Glomerular visceral epithelial cell (primary cell): ENCODE data around the gene MEIS2.

Experiments used
- DNase-seq: peaks from one replicate; pipeline ENCODE4 v3.0.0-alpha.2; 2016; ENCODE audit errors: extremely low spot score

The MEIS2 gene

DNA sequence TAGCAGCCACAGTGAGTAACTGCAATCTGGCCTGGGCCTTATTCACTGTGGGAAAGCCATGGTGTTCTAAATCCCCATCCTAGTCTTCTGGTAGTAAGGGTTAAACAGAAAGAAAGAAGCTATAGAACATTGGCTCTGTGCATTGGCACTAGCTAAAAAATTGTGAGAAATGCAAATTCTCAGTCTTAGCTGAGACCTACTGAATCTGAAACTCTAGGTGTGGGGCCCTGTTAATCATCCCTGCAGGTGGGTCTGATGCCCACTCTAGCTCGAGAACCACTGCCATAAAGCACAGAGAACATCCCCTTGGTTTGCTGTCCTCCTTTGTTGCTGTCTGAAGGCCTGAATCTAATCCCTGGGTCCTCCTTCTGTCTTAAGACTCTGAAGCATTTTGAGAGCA, 59.3 kb downstream of the MEIS2 start:
- DNase-seq, result no peak

GRCh38 chr15:37040072-37040742, 60.1 kb downstream of the MEIS2 start:
- no peak for DNase-seq

DNA sequence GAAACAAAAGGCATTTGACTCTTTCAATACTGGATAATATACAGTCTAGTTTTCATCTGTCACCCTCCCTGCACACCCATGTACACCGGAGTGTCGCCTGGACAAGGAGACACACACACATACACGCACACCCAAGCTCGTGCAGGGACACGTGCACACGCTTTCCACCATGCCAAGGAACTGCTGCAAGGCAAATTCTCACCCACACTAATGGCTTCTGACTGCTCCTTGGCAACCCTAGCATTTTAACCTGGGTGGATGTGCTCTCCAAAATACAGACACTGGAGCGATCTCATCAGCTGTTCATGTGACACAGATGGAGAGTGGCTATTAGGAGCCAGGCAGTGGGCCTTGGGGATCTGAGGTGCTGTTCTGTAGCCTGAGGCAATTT, 61.6 kb downstream of the MEIS2 start:
- no peak for DNase-seq

DNA sequence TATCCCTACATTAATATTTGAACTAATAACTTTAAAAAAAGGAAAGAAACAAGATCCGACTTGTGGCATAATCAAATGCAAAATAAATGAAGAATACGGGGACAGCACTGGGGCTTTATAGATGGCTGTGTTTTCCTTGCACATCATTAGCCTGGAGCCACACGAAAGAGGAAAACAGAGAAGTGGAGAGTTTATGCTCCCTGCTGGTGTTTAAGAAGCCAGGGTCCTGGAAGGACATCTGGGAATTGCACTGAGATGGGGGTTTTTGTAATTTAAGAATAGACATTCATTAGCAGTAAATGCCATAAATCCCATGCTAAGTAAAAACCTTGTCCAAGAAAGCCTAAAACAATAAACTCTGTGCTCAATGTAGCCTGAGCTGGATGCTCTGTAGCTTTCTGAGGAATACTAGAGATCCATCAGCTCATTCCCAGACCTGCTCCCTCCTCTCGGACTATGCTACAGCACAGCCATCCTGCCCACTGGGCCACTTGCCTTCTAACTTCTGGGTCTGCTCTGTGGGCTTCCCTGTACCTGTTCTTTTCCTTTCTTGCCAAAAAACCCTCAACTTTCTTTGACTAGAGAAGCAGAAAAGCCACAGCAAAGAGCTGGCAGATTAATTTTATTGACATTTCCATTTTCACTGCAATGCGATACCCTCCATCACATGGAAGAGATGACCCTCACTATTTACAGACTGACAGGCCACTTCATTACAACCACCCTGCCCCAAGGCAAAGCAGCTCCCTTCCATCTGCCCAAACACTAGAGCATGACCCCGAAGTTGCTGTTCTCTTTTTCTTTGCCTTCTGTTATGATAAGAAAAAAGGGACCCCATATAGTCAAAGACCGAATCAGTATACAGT, 62.3 kb downstream of the MEIS2 start:
- no peak for DNase-seq

GRCh38 chr15:37037071-37037655, 63.2 kb downstream of the MEIS2 start:
- DNase-seq, result no peak

DNA sequence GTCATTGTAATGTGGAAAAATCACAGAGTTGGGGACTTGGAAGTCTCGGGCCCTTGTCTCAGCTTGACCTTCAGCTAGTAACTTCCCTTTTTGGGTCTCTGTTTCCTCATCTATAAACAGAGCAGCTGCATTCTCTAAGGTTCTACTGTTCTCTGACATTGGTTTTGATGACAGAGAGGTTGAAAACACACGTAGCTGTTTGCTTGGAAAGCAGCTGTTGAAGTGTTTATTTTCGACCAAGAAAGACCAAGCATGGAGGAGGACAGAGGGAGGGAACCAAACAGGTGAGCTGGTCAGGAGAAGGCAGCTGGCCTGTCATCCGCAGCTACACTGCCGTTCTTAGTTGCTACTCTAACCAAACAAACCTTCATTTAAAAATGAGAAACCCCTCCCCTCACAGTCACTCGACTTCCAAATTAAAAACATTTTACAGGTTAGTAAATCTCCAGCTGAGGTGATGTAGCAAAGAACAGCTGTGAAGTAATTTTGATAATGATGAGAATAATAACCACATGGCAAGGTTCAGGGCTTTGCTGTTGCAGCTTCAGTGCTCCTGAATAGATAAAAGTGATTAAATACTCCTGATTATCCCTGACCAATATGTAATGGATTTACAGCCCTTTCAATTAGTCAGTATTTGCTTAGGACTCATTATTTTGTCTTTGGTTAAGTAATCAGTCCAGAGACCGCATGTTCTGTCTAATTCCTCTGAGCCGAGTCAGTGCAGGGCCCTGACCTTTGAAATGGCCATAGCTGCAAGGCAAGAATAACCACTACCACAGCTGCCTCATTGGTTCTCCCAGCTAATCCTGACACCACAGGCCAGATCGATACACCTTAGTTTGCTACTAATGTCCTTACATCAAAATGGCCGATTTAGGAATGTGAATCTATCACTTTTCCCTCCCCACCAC, 65.3 kb downstream of the MEIS2 start:
- DNase-seq, result peak; percentile 15

GRCh38 chr15:37034392-37034791, 66.0 kb downstream of the MEIS2 start:
- no peak for DNase-seq

- DNase-seq, result no peak
Observed at GRCh38 chr15:37032091-37032775, 68.1 kb downstream of the MEIS2 start.

GRCh38 chr15:37031198-37031597, 69.2 kb downstream of the MEIS2 start:
- peak; percentile 26 for DNase-seq

- no peak for DNase-seq
Observed at GRCh38 chr15:37028625-37029296, 71.6 kb downstream of the MEIS2 start.

DNA sequence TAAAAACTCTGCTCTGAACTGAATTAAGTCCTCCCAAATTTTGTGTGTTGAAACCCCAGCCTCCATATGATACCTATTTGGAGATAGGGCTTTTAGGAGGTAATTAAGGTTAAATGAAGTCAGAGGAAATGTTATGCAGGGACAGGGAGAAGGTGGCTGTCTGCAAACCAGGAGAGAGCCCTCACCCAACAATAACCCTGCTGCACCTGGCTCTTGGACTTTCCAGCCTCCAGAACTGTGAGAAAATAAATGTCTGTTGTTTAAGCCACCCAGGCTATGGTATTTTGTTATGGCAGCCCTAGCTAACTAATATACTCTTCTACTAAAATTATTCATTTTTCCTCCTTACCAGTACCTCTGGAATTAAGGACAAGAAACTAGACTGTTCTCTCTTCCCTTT, 79.5 kb downstream of the MEIS2 start:
- DNase-seq, result no peak

GRCh38 chr15:37019479-37020433, 80.6 kb downstream of the MEIS2 start:
- no peak for DNase-seq

DNA sequence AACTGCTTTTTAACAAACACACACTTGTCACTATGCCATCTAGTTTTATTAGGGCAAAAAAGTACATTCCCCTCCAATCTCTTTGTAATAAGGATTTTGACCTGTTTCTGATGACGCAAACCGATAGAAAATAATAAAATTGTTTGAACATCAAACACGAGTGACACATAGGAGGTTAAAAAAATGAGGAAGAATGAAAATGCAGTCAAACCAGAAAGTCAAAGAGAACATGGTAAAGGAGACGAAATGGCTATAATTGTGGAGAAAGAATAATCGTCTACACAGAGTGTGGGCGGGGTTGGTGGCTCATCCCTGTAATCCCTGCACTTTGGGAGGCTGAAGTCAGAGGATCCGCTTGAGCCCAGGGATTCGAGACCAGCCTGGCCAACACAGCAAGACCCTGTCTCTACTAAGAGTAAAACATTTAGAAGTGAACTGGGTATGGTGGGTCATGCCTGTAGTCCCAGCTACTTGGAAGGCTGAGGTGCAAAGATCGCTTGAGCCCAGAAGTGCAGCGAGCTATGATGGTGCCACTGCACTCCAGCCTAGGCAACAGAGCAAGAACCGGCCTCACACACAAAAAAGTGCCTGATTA, 83.2 kb downstream of the MEIS2 start:
- no peak for DNase-seq

GRCh38 chr15:37016231-37016630, 84.1 kb downstream of the MEIS2 start:
- DNase-seq, result no peak

GRCh38 chr15:37015451-37015850, 84.9 kb downstream of the MEIS2 start:
- no peak for DNase-seq

DNA sequence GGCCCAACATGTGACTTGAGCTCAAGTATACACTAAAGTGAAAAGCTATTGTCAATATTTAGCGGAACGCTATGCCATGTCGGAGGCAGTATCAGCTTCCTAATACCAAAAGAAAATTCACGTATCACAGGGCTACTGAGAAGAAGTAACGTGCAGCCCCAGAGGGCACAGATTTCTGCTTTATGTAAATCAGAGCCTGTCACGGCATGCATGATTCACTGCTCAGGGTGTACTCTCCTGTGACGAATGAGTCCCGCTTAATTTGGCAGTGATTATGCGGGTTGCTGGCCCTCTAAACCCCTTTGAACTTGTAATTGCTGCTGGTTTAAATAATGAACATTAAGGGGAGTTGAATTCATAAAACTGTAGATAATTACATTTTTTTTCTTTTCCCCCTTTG, 85.3 kb downstream of the MEIS2 start:
- peak; percentile 44 for DNase-seq

DNA sequence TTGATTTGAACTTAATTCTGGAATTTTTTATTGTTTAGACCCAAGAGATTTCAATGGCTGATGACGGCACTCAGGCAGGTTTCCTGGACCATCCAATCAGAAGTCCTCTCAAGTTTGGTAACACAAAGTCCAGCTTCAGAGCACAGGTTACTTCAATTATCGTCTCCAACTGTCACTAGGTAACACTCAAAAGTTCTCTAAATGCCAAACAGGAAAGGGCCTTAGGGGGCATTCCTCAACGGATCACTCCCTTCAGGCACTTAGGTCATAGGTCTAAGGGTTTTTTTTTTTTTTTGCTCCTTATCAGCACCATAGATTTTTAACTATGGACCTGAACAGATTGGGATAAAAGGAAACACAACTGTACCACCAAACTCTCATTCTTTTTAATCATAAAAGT, 85.8 kb downstream of the MEIS2 start:
- no peak for DNase-seq

- DNase-seq, result no peak
Observed at GRCh38 chr15:37014137-37014536, 86.2 kb downstream of the MEIS2 start.

DNA sequence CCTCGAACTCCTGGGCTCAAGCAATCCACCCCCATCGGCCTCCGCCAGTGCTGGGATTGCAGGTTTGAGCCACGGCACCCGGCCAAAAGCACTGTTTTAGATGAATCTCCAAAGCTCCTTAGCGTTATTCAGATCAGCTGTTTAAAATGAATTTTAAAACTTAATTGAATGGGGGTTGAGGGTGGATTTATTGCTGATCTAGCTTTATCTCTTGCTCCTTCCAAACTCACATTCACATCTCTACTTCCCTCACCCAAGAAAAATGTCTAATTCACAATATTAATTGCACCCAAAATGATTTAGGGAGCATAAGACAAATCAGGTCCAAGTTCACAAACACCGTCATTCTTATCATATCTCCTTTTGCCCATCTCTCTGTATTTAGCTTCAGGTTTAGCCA, 89.8 kb downstream of the MEIS2 start:
- no peak for DNase-seq
